Gastrocnemius medialis (tissue), 4 donors: ENCODE data around the gene DCDC1. TPM values are rescaled to one million over a fixed set of nuclear protein-coding genes. Genes with fewer than 3 reads are reported as not detected.

ENCODE experiments used
- ATAC-seq, 2 donors: fragments of 150-250 bp; one replicate each; pipeline ENCODE4 v1.9.1; 2016
- DNase-seq, 2 donors: peaks; one replicate each; pipeline ENCODE4 v3.0.0-alpha.2; 2019
- H3K27ac ChIP-seq, 4 donors: fragments of 200-600 bp; sonication (generic); 1 replicate in 1 of 4; 2 replicates in 3 of 4; pipeline ENCODE4 v1.5.1; 2016 to 2018; ENCODE audit warnings: mild to moderate bottlenecking in 2 of 4, moderate library complexity in 1 of 4
- H3K27me3 ChIP-seq, 3 donors: fragments of 200-600 bp; sonication (generic) in 2 of 3; 1 replicate in 1 of 3; 2 replicates in 2 of 3; pipeline versions ENCODE4 v1.5.1 to v1.6.0; 2016 to 2019; ENCODE audit warnings: mild to moderate bottlenecking in 1 of 3, moderate library complexity in 1 of 3
- H3K36me3 ChIP-seq, 2 donors: fragments of 200-600 bp; sonication (generic) in 1 of 2; one replicate each; pipeline ENCODE4 v1.5.1; 2017 to 2018
- H3K4me1 ChIP-seq, 2 donors: fragments of 200-600 bp; sonication (generic) in 1 of 2; one replicate each; pipeline ENCODE4 v1.5.1; 2016 to 2017; ENCODE audit warnings: mild to moderate bottlenecking in 2 of 2
- H3K4me3 ChIP-seq, 4 donors: fragments of 200-600 bp; sonication (generic) in 3 of 4; 1 replicate in 1 of 4; 2 replicates in 3 of 4; pipeline ENCODE4 v1.5.1; 2016 to 2019; ENCODE audit warnings: mild to moderate bottlenecking in 2 of 4
- H3K9me3 ChIP-seq, 3 donors: fragments of 200-600 bp; sonication (generic) in 2 of 3; 1 replicate in 1 of 3; 2 replicates in 2 of 3; pipeline ENCODE4 v1.5.1; 2016 to 2019
- POLR2A ChIP-seq, 2 donors: fragments of 450-650 bp; IDR thresholded peaks; one replicate each; pipeline ENCODE4 v1.6.1; 2017; ENCODE audit warnings: antibody characterized with exemption in 2 of 2, mild to moderate bottlenecking in 2 of 2, moderate library complexity in 2 of 2
- in situ Hi-C, 4 donors: fragments of 200-750 bp; cut with MboI; loops; one replicate each; pipeline versions ENCODE4 v1.15.0 to v1.8.0; 2017; ENCODE audit warnings: low sequenced_read_pairs in 4 of 4
- intact Hi-C: fragments of 100-400 bp; cut with DNase I; formaldehyde crosslinking; loops from one replicate; pipeline ENCODE4 v1.15.1; 2023; ENCODE audit warnings: low total_unique reads
- total RNA-seq, 4 donors: library from RNA; depleted of rRNA; stranded (reverse); fragments of >200 nt; gene quantifications; one replicate each; pipeline versions ENCODE4 v1.1.0 to v1.2.3, GENCODE V29; 2016
- TF ChIP-seq, protein P1 (sequence below), 5 experiments: fragments of 450-650 bp in 3 of 5; fragments of 200-600 bp in 2 of 5; sonication (generic) in 2 of 5; IDR thresholded peaks in 4 of 5; conservative IDR thresholded peaks in 1 of 5; 1 replicate in 4 of 5; 2 replicates in 1 of 5; pipeline ENCODE4 v1.5.1; 2016 to 2019; ENCODE audit warnings: antibody characterized with exemption in 5 of 5, mild to moderate bottlenecking in 3 of 5, moderate library complexity in 3 of 5

Gene DCDC1
- total RNA-seq, 4 donors from 2014 or later = not detected

DNA sequence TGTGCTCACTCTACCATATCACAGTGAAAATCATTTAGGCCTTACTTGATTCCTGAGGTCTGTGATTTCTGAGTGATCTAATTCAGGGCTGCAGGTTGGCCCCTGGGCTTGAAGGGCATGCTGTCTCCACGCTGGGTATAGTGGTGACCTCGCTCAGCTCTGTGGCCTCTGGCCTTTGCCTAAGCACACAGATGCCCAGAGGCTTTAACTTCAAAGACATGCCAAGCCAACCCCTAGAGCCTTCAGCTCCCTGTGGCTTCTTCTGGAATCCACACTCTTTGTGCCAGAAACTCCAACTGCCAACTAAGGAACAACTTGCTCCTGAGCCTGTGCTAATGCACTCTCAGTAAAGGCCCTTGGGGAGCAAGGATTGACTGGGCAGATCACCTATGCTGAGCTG lies 550.8 kb downstream of the DCDC1 start:
- ATAC-seq (no peak), DNase-seq (no peak)
- Histone ChIP-seq H3K36me3 (no peaks in the 10 kb centered on the region), H3K9me3 (no peaks in the 10 kb centered on the region), H3K4me1 (peaks cover 19 to 34% of the 10 kb centered on the region in 2 donors), H3K4me3 (no peak overlapping the region), H3K27ac (no peak overlapping the region), H3K27me3 (no peaks in the 10 kb centered on the region)
- intact Hi-C loops = no loop called here
- in situ Hi-C loops = no loop called here
- TF ChIP-seq, protein P1, sequence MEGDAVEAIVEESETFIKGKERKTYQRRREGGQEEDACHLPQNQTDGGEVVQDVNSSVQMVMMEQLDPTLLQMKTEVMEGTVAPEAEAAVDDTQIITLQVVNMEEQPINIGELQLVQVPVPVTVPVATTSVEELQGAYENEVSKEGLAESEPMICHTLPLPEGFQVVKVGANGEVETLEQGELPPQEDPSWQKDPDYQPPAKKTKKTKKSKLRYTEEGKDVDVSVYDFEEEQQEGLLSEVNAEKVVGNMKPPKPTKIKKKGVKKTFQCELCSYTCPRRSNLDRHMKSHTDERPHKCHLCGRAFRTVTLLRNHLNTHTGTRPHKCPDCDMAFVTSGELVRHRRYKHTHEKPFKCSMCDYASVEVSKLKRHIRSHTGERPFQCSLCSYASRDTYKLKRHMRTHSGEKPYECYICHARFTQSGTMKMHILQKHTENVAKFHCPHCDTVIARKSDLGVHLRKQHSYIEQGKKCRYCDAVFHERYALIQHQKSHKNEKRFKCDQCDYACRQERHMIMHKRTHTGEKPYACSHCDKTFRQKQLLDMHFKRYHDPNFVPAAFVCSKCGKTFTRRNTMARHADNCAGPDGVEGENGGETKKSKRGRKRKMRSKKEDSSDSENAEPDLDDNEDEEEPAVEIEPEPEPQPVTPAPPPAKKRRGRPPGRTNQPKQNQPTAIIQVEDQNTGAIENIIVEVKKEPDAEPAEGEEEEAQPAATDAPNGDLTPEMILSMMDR (IDR thresholded peaks at IDR 0.05 in 4 of 5, conservative IDR thresholded peaks at IDR 0.05 in 1 of 5) = no peak
- no peak for TF ChIP-seq POLR2A (IDR thresholded peaks at IDR 0.05)

DNA sequence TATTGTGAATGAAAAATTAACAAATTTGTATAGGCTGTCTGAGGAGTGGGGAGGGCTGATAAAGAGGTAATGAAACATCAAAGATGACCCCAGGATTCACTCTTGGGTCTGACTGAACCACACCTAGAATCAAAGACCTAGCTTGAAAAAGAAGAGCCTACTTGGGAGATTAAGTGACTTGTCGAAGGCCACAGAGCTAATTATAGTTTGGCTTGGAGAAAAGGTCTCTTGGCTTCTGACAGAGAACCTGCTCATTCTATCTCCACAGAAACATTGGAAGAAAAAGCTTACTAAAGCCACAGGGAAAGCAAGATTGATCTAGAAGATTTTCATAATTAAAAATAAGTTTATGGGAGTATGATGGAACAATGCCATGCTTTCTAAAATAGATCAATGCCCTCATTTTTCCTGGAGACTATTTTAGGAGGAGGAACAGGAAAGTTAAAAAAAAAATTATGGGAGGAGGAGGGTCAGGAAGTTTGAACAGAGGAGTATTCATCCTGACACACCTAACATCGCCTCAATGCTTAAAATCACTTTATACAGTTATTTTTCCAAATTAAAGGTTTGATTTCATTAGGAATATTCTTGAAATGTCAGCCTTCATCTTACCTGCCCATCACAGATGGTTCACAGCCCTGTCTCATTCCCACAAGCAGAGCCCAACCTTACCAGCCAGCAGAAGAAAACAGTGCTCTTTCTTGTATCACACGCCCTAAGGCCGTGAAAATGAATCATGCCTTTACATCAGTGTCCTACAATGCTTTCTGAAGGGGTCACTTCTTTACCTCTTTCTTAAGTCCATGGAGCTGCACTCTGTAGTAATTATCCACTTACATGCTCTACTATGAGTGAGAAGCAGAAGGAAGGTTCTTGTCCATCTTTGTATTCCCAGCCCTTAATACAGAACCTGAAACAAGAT lies 552.3 kb downstream of the DCDC1 start:
- intact Hi-C loops = no loop called here
- no peak overlapping the region for H3K4me3 ChIP-seq
- peak; percentile 54 to 64 for ATAC-seq
- in situ Hi-C loops = no loop called here
- no peak for TF ChIP-seq POLR2A (IDR thresholded peaks at IDR 0.05)
- TF ChIP-seq, protein P1 (IDR thresholded peaks at IDR 0.05 in 4 of 5, conservative IDR thresholded peaks at IDR 0.05 in 1 of 5) = no peak
- H3K27ac ChIP-seq = peak overlapping the region; percentile 3 to 66 (median 42)
- no peaks in the 10 kb centered on the region for H3K36me3 ChIP-seq
- DNase-seq = no peak
- no peaks in the 10 kb centered on the region for H3K27me3 ChIP-seq
- H3K4me1 ChIP-seq = peaks cover 24 to 32% of the 10 kb centered on the region in 2 donors
- no peaks in the 10 kb centered on the region for H3K9me3 ChIP-seq

DNA sequence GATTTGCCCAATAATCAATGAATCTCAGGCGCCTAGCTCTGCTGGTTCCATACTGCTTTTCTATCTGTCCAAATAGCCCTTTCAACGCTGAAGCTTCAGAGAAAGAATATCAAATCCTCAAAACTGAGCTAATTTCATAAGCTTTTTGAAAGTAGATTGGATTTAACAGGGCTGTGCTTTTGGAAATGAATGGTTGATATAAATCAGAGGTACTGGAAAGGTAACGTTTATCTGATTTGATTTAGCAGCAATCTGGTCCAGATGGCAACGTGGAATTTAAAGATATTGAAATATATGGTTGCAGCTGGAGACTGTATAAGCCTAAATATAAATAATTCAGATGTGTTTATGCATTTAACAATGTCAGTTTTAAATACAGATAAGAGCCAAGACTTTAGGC lies 553.9 kb downstream of the DCDC1 start:
- intact Hi-C loops = no loop called here
- H3K9me3 ChIP-seq = no peaks in the 10 kb centered on the region
- H3K36me3 ChIP-seq = no peaks in the 10 kb centered on the region
- no peaks in the 10 kb centered on the region for H3K27me3 ChIP-seq
- H3K4me3 ChIP-seq = no peak overlapping the region
- in situ Hi-C loops = no loop called here
- peaks cover 25 to 44% of the 10 kb centered on the region in 2 donors for H3K4me1 ChIP-seq
- H3K27ac ChIP-seq = no peak overlapping the region
- no peak for ATAC-seq
- no peak for DNase-seq
- TF ChIP-seq, protein P1 (IDR thresholded peaks at IDR 0.05 in 4 of 5, conservative IDR thresholded peaks at IDR 0.05 in 1 of 5) = no peak
- TF ChIP-seq POLR2A (IDR thresholded peaks at IDR 0.05) = no peak

DNA sequence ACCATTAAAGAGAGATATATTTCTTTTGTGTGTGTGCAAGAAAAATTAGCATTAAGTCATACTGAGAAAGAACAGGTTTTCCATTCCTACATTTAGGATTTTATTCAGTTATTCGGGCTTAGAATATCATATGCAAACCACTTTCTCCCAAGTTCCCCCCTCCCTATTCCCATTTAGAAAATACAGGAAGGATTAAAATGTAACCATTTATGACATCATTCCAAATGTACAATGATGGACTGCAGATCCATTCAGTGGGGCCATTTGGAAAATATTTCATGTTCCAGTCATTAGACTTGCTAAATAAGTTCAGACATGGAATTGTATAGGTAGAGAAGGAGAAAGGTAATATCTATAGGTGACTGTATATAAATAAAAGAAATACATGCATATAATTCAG lies 554.8 kb downstream of the DCDC1 start:
- peaks cover 25 to 44% of the 10 kb centered on the region in 2 donors for H3K4me1 ChIP-seq
- ATAC-seq (no peak), DNase-seq (no peak)
- no peaks in the 10 kb centered on the region for H3K27me3 ChIP-seq
- no peak overlapping the region for H3K27ac ChIP-seq
- H3K9me3 ChIP-seq = no peaks in the 10 kb centered on the region
- no peak overlapping the region for H3K4me3 ChIP-seq
- in situ Hi-C loops = no loop called here
- intact Hi-C loops = no loop called here
- H3K36me3 ChIP-seq = no peaks in the 10 kb centered on the region
- TF ChIP-seq, protein P1 (IDR thresholded peaks at IDR 0.05 in 4 of 5, conservative IDR thresholded peaks at IDR 0.05 in 1 of 5) = no peak
- TF ChIP-seq POLR2A (IDR thresholded peaks at IDR 0.05) = no peak

Other genes starting within 250 kb of the DCDC1 start
- gene DNAJC24, start 121 bp upstream of the DCDC1 start, total RNA-seq = 10 to 100 TPM; 13.1 to 20.1 (median 16.6) TPM
- gene IMMP1L, start 139.9 kb upstream of the DCDC1 start, total RNA-seq = 10 to 100 TPM; 14.2 to 30.6 (median 23.7) TPM
- 10 to 100 TPM in 3 of 4 donors, 1 to 10 TPM in 1; 8.8 to 23.6 (median 13.5) TPM for gene ELP4, start 140.0 kb upstream of the DCDC1 start, total RNA-seq